ENCODE data around the gene SERPINA12. TPM values are rescaled to one million over a fixed set of nuclear protein-coding genes. Genes with fewer than 3 reads are reported as not detected.

The SERPINA12 gene
- total and polyA plus RNA-seq, 4 donors: not detected

DNA sequence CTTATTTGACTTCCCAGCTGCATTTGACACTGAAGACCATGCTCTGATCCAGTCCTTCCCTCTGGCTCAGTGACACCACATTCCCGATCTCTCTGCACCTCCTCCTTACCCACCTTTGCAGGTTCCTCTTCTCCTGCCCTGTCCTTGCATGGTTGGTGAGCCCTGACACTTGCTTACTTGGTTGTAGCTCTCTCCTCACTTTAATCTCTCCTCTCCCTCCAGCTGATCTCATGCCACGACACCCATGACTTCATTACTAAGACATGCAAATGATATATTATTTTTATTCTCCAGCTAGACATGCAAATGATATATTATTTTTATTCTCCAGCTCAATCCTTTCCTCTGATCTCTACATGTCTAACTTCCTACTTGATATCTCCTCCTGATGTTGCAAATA is 33.2 kb downstream of the SERPINA12 start, which contains the start of gene SERPINA9:
SERPINA9 (minus strand) TSS at position 175 of the 400 bp plus-strand sequence. CDS start 6,357 bp downstream, outside the sequence.
- H3K9me3 ChIP-seq (ENCODE audit: control insufficient read depth, low read length): peaks cover 6% of the 10 kb centered on the region
- H3K4me1 ChIP-seq (ENCODE audit: control insufficient read depth in 1 of 2, insufficient read depth in 2 of 2, low read length in 2 of 2): no peaks in the 10 kb centered on the region
- DNase-seq: no peak
- no peak within 1 kb of the TSS for H3K4me3 ChIP-seq (ENCODE audit: low read length in 2 of 2)
- WGBS, 2 donors: 50 to 74% methylated on average over 2 of the region's 2 CpGs
- H3K27ac ChIP-seq (ENCODE audit: low read depth in 1 of 2, low read length in 2 of 2): no peak within 1 kb of the TSS
- H3K27me3 ChIP-seq (ENCODE audit: control insufficient read depth in 1 of 2, insufficient read depth in 2 of 2, low read length in 1 of 2): no peaks in the 10 kb centered on the region
- ATAC-seq (ENCODE audit: low FRiP score): no peak
- intact Hi-C loops (cut with DNase I): no loop called here
- H3K36me3 ChIP-seq (ENCODE audit: control insufficient read depth in 1 of 2, insufficient read depth in 2 of 2, low read length in 1 of 2): no peaks in the 10 kb centered on the region

DNA sequence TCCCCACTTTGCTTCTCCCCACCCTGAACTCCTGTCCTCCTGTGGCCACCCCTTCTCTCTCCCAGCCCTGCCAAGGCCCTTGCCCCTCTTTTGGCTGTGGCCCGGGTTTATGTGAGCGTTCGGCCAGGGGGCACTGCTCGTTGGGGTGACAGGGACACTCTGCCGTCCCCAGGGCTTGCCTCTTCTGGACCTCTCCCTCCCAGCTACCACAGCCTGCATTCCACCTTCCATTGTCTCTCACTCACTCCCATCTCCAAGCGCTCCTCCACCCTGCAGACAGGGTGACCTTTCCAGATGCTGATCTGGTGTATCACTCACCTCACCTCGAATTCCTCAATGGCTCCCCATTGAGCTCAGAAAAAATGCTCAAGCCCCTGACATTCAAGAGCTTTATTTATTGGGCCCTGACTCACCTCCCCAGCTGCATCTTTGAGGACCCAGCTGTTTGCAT is 34.7 kb downstream of the SERPINA12 start:
- Histone ChIP-seq H3K9me3 (ENCODE audit: control insufficient read depth, low read length) (peaks cover 6% of the 10 kb centered on the region), H3K4me3 (ENCODE audit: low read length in 2 of 2) (no peak overlapping the region), H3K27ac (ENCODE audit: low read depth in 1 of 2, low read length in 2 of 2) (no peak overlapping the region), H3K27me3 (ENCODE audit: control insufficient read depth in 1 of 2, insufficient read depth in 2 of 2, low read length in 1 of 2) (no peaks in the 10 kb centered on the region), H3K36me3 (ENCODE audit: control insufficient read depth in 1 of 2, insufficient read depth in 2 of 2, low read length in 1 of 2) (no peaks in the 10 kb centered on the region), H3K4me1 (ENCODE audit: control insufficient read depth in 1 of 2, insufficient read depth in 2 of 2, low read length in 2 of 2) (no peaks in the 10 kb centered on the region)
- intact Hi-C loops (cut with DNase I): no loop called here
- WGBS, 2 donors: 77 to 87% methylated on average over 7 of the region's 7 CpGs
- ATAC-seq (ENCODE audit: low FRiP score): no peak
- no peak for DNase-seq

DNA sequence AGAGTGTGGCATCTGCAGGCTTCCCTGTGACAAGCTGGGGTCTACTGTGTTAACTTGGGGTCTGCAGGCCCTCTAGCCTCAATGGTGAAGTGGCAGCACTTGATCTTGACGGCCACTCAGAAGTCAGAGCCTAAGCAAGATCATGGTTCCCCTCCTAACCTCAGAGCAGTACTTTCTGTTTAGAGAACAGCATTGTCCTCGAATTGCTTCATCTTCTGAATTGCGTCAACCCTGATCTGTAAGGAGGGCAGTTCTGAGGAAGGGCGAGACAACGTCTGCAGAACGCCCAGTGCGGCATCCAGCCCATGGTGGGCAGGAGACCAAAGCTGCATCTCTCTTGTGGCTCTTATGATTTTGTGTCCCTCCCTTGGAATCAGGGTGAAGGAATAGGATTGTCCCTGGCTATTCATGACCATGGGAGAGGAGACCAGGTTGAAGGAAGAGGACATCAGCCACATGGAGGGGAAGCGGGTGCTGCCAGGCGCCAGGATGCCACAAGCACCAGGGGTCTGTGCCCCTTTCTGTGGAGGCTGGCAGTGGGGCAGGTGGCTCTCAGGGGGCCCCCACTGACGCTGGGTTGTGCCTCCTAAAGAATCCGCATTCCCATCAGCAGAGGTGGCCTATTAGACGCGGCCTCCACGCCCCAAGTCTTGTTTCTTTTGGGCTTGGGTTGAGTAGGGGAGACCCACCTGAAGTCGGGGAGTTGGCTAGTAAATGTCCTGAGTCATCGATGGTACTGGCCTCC is 35.4 kb downstream of the SERPINA12 start:
- H3K4me3 ChIP-seq (ENCODE audit: low read length in 2 of 2): no peak overlapping the region
- H3K27ac ChIP-seq (ENCODE audit: low read depth in 1 of 2, low read length in 2 of 2): no peak overlapping the region
- H3K4me1 ChIP-seq (ENCODE audit: control insufficient read depth in 1 of 2, insufficient read depth in 2 of 2, low read length in 2 of 2): no peaks in the 10 kb centered on the region
- no peaks in the 10 kb centered on the region for H3K36me3 ChIP-seq (ENCODE audit: control insufficient read depth in 1 of 2, insufficient read depth in 2 of 2, low read length in 1 of 2)
- WGBS, 2 donors: 85 to 91% methylated on average over 16 of the region's 16 CpGs
- H3K9me3 ChIP-seq (ENCODE audit: control insufficient read depth, low read length): peaks cover 3% of the 10 kb centered on the region
- H3K27me3 ChIP-seq (ENCODE audit: control insufficient read depth in 1 of 2, insufficient read depth in 2 of 2, low read length in 1 of 2): no peaks in the 10 kb centered on the region
- DNase-seq: no peak
- no peak for ATAC-seq (ENCODE audit: low FRiP score)
- intact Hi-C loops (cut with DNase I): no loop called here

DNA sequence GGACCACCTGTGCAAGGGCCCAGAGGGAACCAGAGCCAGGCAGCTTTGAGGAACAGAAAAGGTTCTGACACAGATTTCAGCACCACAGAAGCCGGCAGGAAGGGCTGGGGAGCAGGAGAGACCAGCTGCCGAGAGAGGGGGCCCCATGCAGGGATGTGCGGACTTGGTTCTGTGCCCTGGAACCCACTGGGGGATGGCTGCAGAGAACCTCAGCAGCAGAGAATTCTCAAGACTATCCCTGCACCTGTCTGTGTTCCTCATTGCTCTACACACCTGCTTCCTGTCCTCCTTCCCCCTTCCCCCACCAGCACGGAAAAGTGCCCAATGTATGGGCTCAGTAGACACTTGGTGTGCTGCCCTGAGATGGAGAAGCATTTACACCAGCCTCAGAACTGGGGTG is 36.4 kb downstream of the SERPINA12 start:
- Histone ChIP-seq H3K9me3 (ENCODE audit: control insufficient read depth, low read length) (no peaks in the 10 kb centered on the region), H3K4me3 (ENCODE audit: low read length in 2 of 2) (no peak overlapping the region), H3K4me1 (ENCODE audit: control insufficient read depth in 1 of 2, insufficient read depth in 2 of 2, low read length in 2 of 2) (no peaks in the 10 kb centered on the region), H3K36me3 (ENCODE audit: control insufficient read depth in 1 of 2, insufficient read depth in 2 of 2, low read length in 1 of 2) (no peaks in the 10 kb centered on the region), H3K27me3 (ENCODE audit: control insufficient read depth in 1 of 2, insufficient read depth in 2 of 2, low read length in 1 of 2) (no peaks in the 10 kb centered on the region), H3K27ac (ENCODE audit: low read depth in 1 of 2, low read length in 2 of 2) (no peak overlapping the region)
- ATAC-seq (ENCODE audit: low FRiP score): no peak
- intact Hi-C loops (cut with DNase I): no loop called here
- DNase-seq: no peak
- 60 to 64% methylated on average over 4 of the region's 4 CpGs for WGBS, 2 donors

DNA sequence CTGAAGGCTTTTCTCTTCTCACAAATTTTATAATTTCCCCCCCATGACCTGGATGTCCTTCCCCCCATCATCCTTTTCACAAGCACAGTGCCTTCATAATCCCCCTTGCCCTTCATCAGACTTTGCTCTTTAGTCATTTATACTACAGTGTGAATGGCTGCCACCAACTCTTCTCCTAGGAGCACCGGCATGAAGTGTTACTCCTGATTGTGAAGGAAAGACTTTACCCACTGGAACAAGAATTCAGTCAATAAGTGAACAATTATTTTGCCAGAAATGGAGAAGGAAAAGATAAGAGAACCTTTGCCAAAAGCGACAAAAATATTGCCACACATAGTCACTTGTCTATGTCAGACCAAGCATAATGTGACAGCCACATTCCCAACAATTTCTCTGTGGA is 38.2 kb downstream of the SERPINA12 start:
- H3K36me3 ChIP-seq (ENCODE audit: control insufficient read depth in 1 of 2, insufficient read depth in 2 of 2, low read length in 1 of 2): no peaks in the 10 kb centered on the region
- DNase-seq (no peak), ATAC-seq (ENCODE audit: low FRiP score) (no peak)
- H3K27me3 ChIP-seq (ENCODE audit: control insufficient read depth in 1 of 2, insufficient read depth in 2 of 2, low read length in 1 of 2): no peaks in the 10 kb centered on the region
- H3K4me1 ChIP-seq (ENCODE audit: control insufficient read depth in 1 of 2, insufficient read depth in 2 of 2, low read length in 2 of 2): no peaks in the 10 kb centered on the region
- WGBS, 2 donors: 78 to 84% methylated on average over 2 of the region's 2 CpGs
- H3K27ac ChIP-seq (ENCODE audit: low read depth in 1 of 2, low read length in 2 of 2): no peak overlapping the region
- no peaks in the 10 kb centered on the region for H3K9me3 ChIP-seq (ENCODE audit: control insufficient read depth, low read length)
- intact Hi-C loops (cut with DNase I): no loop called here
- no peak overlapping the region for H3K4me3 ChIP-seq (ENCODE audit: low read length in 2 of 2)

DNA sequence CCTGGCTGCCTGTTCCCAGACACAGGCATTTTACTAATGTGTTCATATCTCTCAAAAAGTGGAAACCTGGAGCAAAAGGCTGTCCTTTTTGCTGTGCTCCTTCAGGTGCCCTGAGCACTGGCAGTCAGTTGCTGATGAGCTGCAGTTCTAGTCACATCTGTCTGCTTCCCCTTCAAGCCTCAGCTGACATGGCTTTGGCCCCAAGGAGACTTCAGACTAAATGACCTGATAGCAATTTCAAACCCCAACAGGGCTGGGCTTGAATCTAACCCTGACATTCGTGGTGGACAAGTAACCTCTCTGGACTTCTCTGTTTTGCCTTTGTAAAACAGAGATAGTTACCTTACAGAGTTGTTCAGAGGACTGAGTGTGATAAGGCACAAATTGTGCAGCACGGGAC is 39.0 kb downstream of the SERPINA12 start:
- ATAC-seq (ENCODE audit: low FRiP score): no peak

DNA sequence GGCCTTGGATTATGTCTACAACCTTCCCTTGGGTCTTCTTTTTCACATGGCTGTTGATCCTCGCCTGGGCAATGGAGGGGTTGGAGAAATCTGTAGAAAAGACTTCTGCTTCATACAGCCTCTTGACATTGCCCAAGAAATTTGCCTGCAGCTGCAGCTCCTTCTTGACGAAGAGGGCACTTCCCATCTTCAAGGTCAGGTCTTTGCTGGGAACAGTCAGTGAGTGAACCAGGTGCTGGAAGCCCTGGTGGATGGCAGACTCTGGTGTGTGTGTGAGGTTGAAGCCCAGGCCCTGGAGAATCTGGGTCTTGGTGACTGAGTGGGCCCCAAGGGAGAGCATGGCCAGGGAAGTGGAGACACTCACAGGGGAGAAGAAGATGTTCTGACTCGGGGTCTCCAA is 40.0 kb downstream of the SERPINA12 start:
- no peak for ATAC-seq (ENCODE audit: low FRiP score)
- Histone ChIP-seq H3K27ac (ENCODE audit: low read depth in 1 of 2, low read length in 2 of 2) (no peak overlapping the region), H3K4me1 (ENCODE audit: control insufficient read depth in 1 of 2, insufficient read depth in 2 of 2, low read length in 2 of 2) (no peaks in the 10 kb centered on the region), H3K27me3 (ENCODE audit: control insufficient read depth in 1 of 2, insufficient read depth in 2 of 2, low read length in 1 of 2) (no peaks in the 10 kb centered on the region), H3K9me3 (ENCODE audit: control insufficient read depth, low read length) (peaks cover 5% of the 10 kb centered on the region), H3K4me3 (ENCODE audit: low read length in 2 of 2) (no peak overlapping the region), H3K36me3 (ENCODE audit: control insufficient read depth in 1 of 2, insufficient read depth in 2 of 2, low read length in 1 of 2) (no peaks in the 10 kb centered on the region)
- DNase-seq: no peak
- 88 to 90% methylated on average over 3 of the region's 3 CpGs for WGBS, 2 donors
- intact Hi-C loops (cut with DNase I): no loop called here

More for the DNA sequence above, 39.0 kb downstream of the SERPINA12 start:
- H3K27ac ChIP-seq (ENCODE audit: low read depth in 1 of 2, low read length in 2 of 2): no peak overlapping the region
- H3K4me3 ChIP-seq (ENCODE audit: low read length in 2 of 2): no peak overlapping the region
- H3K36me3 ChIP-seq (ENCODE audit: control insufficient read depth in 1 of 2, insufficient read depth in 2 of 2, low read length in 1 of 2): no peaks in the 10 kb centered on the region
- 53 to 62% methylated on average over 2 of the region's 2 CpGs for WGBS, 2 donors
- intact Hi-C loops (cut with DNase I): no loop called here
- no peaks in the 10 kb centered on the region for H3K4me1 ChIP-seq (ENCODE audit: control insufficient read depth in 1 of 2, insufficient read depth in 2 of 2, low read length in 2 of 2)
- no peaks in the 10 kb centered on the region for H3K27me3 ChIP-seq (ENCODE audit: control insufficient read depth in 1 of 2, insufficient read depth in 2 of 2, low read length in 1 of 2)
- no peak for DNase-seq
- H3K9me3 ChIP-seq (ENCODE audit: control insufficient read depth, low read length): no peaks in the 10 kb centered on the region

DNA sequence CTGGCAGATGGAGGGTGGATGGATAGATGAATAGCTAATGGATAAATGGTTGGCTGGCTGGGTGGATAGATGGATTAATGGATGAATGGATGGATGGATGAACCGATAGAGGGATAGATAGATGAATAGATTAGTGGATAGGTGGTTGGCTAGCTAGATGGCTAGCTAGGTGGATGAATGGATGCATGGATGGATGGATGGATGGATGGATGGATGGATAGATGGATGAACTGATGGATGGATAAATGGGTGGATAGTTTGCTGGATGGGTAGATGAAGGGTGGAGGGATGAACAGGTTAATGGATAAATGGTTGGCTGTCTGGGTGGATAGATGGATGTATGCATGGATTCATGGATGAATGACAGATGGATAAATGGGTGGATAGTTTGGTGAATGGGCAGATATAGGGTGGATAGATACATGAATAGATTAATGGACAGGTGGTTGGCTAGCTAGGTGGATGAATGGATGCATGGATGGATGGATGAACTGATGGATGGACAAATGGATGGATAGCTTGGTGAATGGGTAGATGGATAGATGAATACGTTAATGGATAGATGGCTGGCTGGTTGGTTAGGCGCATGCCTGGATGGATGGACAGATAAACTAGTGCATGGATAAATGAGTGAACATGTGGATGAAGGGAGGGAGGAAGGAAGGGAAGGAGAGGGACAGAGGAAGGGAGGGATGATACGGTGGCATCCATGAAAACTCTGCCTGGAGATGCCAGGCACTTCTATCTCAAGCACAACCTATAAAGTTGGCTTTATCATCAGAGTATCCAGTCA is 41.3 kb downstream of the SERPINA12 start:
- intact Hi-C loops (cut with DNase I): no loop called here
- no peak overlapping the region for H3K4me3 ChIP-seq (ENCODE audit: low read length in 2 of 2)
- DNase-seq (no peak), ATAC-seq (ENCODE audit: low FRiP score) (no peak)
- no peaks in the 10 kb centered on the region for H3K36me3 ChIP-seq (ENCODE audit: control insufficient read depth in 1 of 2, insufficient read depth in 2 of 2, low read length in 1 of 2)
- no peak overlapping the region for H3K27ac ChIP-seq (ENCODE audit: low read depth in 1 of 2, low read length in 2 of 2)
- WGBS, 2 donors: 90 to 91% methylated on average over 4 of the region's 4 CpGs
- H3K4me1 ChIP-seq (ENCODE audit: control insufficient read depth in 1 of 2, insufficient read depth in 2 of 2, low read length in 2 of 2): no peaks in the 10 kb centered on the region
- peaks cover 6% of the 10 kb centered on the region for H3K9me3 ChIP-seq (ENCODE audit: control insufficient read depth, low read length)
- no peaks in the 10 kb centered on the region for H3K27me3 ChIP-seq (ENCODE audit: control insufficient read depth in 1 of 2, insufficient read depth in 2 of 2, low read length in 1 of 2)

Measured in aorta (tissue), 5 donors.